Calu3 (cell line): ENCODE measurements around the gene KCNAB1. TPM values are rescaled to one million over a fixed set of nuclear protein-coding genes. Genes with fewer than 3 reads are reported as not detected.

Source experiments
- BruUV-seq: library from RNA; stranded (reverse); fragments of 400-500 nt; replicated peaks from 2 replicates; lab custom pipeline; 2021; lab: Mats Ljungman, UMichigan
- CTCF ChIA-PET: fragments of 300-600 bp; sonication (Branson Sonifier 250); formaldehyde crosslinking; loops from one replicate; lab custom pipeline; 2022; ENCODE audit warnings: antibody characterized with exemption; lab: Charles Lee
- DNase-seq: peaks from one replicate; pipeline ENCODE4 v3.0.0; 2022
- H3K27ac Mint-ChIP-seq: one replicate; pipeline ENCODE4 v1.8.0; 2022; ENCODE audit warnings: mixed read lengths; ENCODE audit not compliant: unreplicated experiment
- H3K27me3 Mint-ChIP-seq: one replicate; pipeline ENCODE4 v1.8.0; 2022; ENCODE audit warnings: mixed read lengths; ENCODE audit not compliant: unreplicated experiment
- H3K36me3 Mint-ChIP-seq: one replicate; pipeline ENCODE4 v1.8.0; 2022; ENCODE audit warnings: mild to moderate bottlenecking, moderate library complexity, mixed read lengths; ENCODE audit not compliant: insufficient read depth, unreplicated experiment
- H3K4me1 Mint-ChIP-seq: one replicate; pipeline ENCODE4 v1.8.0; 2022; ENCODE audit warnings: mild to moderate bottlenecking, low read depth, mixed read lengths; ENCODE audit not compliant: unreplicated experiment
- H3K4me3 Mint-ChIP-seq: one replicate; pipeline ENCODE4 v1.8.0; 2022; ENCODE audit warnings: mild to moderate bottlenecking, low read depth, moderate library complexity, mixed read lengths; ENCODE audit not compliant: unreplicated experiment
- H3K9me3 Mint-ChIP-seq: one replicate; pipeline ENCODE4 v1.8.0; 2022; ENCODE audit warnings: low read depth, mixed read lengths; ENCODE audit not compliant: unreplicated experiment
- intact Hi-C: fragments of 100-400 bp; cut with micrococcal nuclease; formaldehyde crosslinking; loops from one replicate; pipeline ENCODE4 v1.10.0; 2022; ENCODE audit not compliant: unreplicated experiment
- total RNA-seq: library from RNA; stranded (reverse); gene quantifications from 2 replicates; pipeline ENCODE4 v1.2.3, GENCODE V29; 2022
- TF ChIP-seq, protein P1 (sequence below): fragments of 200-600 bp; IDR thresholded peaks from one replicate; pipeline ENCODE4 v1.8.0; 2022; ENCODE audit warnings: antibody characterized with exemption; ENCODE audit not compliant: unreplicated experiment

The KCNAB1 gene
- total RNA-seq, 1 experiment from 2014 or later, result 1.6 TPM

DNA sequence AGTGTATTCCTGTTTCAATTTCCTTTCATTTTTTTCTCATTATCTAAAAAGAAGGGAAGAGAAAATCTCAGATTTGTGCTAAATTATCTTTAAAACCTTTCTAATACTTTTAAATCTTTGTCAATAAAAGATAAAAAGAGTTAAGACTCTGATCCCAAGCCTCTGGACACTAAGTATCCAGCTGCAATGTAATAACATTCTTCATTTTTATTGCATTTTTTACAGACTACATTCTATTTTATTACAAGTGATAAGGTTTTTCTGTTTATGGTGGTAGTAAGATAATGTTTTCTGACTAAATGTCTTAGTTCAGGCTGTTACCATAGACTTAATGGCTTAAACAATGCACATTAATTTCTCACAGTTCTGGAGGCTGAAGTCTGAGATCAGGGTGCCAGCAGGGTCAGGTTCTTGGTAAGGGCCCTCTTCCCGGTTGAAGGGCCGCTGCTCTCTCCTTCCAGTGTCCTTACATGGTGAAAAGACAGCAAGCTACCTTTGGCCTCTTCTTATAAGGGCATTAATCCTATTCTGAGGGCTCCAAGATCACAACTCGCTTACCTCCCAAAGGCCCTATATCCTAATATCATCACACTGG is 19.7 kb downstream of the KCNAB1 start:
- Mint-ChIP-seq H3K27me3 (peaks cover 66% of the 10 kb centered on the region), H3K27ac (no peak overlapping the region), H3K4me3 (no peak overlapping the region), H3K9me3 (no peaks in the 10 kb centered on the region), H3K36me3 (no peaks in the 10 kb centered on the region), H3K4me1 (no peaks in the 10 kb centered on the region)
- intact Hi-C loops, result no loop called here
- DNase-seq, result no peak
- CTCF ChIA-PET, result interaction anchor here (0.7 kb wide), 1 partner anchor 415 kb away, joined by 5 read pairs; the partner anchor contains the start of gene SSR3
- no TSS peak for BruUV-seq
- TF ChIP-seq, protein P1, sequence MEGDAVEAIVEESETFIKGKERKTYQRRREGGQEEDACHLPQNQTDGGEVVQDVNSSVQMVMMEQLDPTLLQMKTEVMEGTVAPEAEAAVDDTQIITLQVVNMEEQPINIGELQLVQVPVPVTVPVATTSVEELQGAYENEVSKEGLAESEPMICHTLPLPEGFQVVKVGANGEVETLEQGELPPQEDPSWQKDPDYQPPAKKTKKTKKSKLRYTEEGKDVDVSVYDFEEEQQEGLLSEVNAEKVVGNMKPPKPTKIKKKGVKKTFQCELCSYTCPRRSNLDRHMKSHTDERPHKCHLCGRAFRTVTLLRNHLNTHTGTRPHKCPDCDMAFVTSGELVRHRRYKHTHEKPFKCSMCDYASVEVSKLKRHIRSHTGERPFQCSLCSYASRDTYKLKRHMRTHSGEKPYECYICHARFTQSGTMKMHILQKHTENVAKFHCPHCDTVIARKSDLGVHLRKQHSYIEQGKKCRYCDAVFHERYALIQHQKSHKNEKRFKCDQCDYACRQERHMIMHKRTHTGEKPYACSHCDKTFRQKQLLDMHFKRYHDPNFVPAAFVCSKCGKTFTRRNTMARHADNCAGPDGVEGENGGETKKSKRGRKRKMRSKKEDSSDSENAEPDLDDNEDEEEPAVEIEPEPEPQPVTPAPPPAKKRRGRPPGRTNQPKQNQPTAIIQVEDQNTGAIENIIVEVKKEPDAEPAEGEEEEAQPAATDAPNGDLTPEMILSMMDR, result no peak

GRCh38 chr3:156142702-156143101 is 22.3 kb downstream of the KCNAB1 start:
- CTCF ChIA-PET, result interaction anchor here (0.9 to 1.7 kb wide), 2 partner anchors 11 to 239 kb away, joined by 3 to 4 read pairs; no protein-coding TSS in a partner anchor
- DNase-seq, result no peak
- H3K4me3 Mint-ChIP-seq, result no peak overlapping the region
- no peaks in the 10 kb centered on the region for H3K4me1 Mint-ChIP-seq
- H3K36me3 Mint-ChIP-seq, result no peaks in the 10 kb centered on the region
- H3K27ac Mint-ChIP-seq, result no peak overlapping the region
- no TSS peak for BruUV-seq
- H3K27me3 Mint-ChIP-seq, result peaks cover 67% of the 10 kb centered on the region
- no peaks in the 10 kb centered on the region for H3K9me3 Mint-ChIP-seq
- TF ChIP-seq, protein P1, result no peak
- intact Hi-C loops, result no loop called here

DNA sequence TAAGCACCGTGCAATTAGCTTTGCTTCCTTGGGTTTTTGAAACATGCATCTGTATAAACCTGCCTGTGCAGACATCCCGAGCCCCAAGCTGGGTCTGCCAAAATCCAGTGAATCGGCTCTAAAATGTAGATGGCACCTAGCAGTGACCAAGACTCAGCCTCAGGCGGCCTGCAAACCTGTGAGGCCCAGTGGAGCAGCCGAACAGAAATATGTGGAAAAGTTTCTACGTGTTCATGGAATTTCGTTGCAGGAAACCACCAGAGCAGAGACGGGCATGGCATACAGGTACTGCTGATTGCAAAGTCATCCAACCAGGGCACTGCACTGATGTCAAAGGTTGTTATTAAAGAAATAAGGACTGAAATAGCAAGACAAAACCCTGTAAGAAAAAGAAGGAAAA is 22.8 kb downstream of the KCNAB1 start:
- no peak for DNase-seq
- no peaks in the 10 kb centered on the region for H3K9me3 Mint-ChIP-seq
- intact Hi-C loops, result no loop called here
- H3K27me3 Mint-ChIP-seq, result peaks cover 71% of the 10 kb centered on the region
- H3K27ac Mint-ChIP-seq, result no peak overlapping the region
- no peak overlapping the region for H3K4me3 Mint-ChIP-seq
- no peaks in the 10 kb centered on the region for H3K4me1 Mint-ChIP-seq
- TF ChIP-seq, protein P1, result no peak
- BruUV-seq, result no TSS peak
- CTCF ChIA-PET, result interaction anchor here (0.5 to 1.7 kb wide), 4 partner anchors 11 to 300 kb away, joined by 3 to 4 read pairs (median 4); no protein-coding TSS in a partner anchor
- H3K36me3 Mint-ChIP-seq, result no peaks in the 10 kb centered on the region

GRCh38 chr3:156144060-156144459 is 23.7 kb downstream of the KCNAB1 start:
- Mint-ChIP-seq H3K27me3 (peaks cover 80% of the 10 kb centered on the region), H3K4me1 (peaks cover 6% of the 10 kb centered on the region), H3K36me3 (no peaks in the 10 kb centered on the region), H3K27ac (no peak overlapping the region), H3K4me3 (no peak overlapping the region), H3K9me3 (no peaks in the 10 kb centered on the region)
- CTCF ChIA-PET, result interaction anchor here (0.6 to 1.7 kb wide), 3 partner anchors 12 to 299 kb away, joined by 3 to 4 read pairs (median 3); no protein-coding TSS in a partner anchor
- TF ChIP-seq, protein P1, result no peak
- BruUV-seq, result no TSS peak
- intact Hi-C loops, result no loop called here
- DNase-seq, result no peak
